Vagina (tissue), 2 donors: ENCODE data around the gene ASIC3.

Experiments
- CTCF ChIP-seq, 3 experiments: fragments of 450-650 bp in 2 of 3; fragments of 200-600 bp in 1 of 3; sonication (generic) in 1 of 3; IDR thresholded peaks; one replicate each; pipeline ENCODE4 v1.5.1; 2017 to 2019; ENCODE audit warnings: antibody characterized with exemption in 3 of 3, mild to moderate bottlenecking in 2 of 3, moderate library complexity in 2 of 3
- POLR2A ChIP-seq, 2 donors: fragments of 450-650 bp; IDR thresholded peaks; one replicate each; pipeline ENCODE4 v1.6.1; 2017; ENCODE audit warnings: antibody characterized with exemption in 2 of 2, mild to moderate bottlenecking in 2 of 2, moderate library complexity in 2 of 2

GRCh38 chr7:151063212-151063561 is 14.9 kb downstream of the ASIC3 start:
- TF ChIP-seq CTCF (IDR thresholded peaks at IDR 0.05) (no peak), POLR2A (IDR thresholded peaks at IDR 0.05) (no peak)
